ENCODE results near the gene KIRREL3.

KIRREL3 gene

GRCh38 chr11:126507646-126508045 lies 492.9 kb downstream of the KIRREL3 start:
- no peak for DNase-seq (ENCODE audit: low spot score)

DNA sequence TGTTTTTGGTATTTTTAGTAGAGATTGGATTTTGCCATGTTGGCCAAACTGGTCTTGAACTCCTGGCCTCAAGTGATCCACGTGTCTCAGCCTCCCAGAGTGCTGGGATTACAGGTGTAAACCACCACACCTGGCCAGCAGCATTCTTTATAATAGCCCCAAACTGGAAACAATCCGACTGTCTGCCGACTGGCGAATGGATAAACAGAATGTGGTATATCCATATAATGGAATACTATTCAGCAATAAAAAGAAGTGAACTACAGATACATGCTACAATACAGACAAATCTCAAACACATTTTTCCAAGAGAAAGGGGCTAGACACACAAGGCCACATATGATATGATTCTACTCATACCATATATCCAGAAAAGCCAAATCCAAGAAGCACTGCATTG lies 493.8 kb downstream of the KIRREL3 start:
- no peak for DNase-seq (ENCODE audit: low spot score)

DNA sequence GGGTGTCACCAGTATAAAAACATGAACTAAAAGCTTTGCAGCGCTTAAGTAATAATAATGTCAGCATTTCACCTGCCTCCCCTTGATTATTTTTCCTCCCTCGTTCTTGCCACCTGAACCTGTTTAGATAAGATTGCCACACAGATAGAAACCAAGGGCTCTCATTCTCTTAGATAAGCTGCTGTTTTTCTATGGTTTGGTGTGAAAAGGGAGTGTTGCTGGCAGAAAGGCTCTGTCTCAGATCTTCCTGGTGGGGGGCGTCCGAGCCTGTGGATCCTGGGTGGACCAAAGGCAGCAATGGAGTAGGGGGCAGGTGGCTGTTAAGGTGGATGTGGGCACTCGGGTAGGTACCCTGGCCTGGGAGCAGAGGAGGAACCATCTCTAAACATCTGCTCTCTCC lies 497.6 kb downstream of the KIRREL3 start:
- DNase-seq (ENCODE audit: low spot score) = peak; percentile 31

DNA sequence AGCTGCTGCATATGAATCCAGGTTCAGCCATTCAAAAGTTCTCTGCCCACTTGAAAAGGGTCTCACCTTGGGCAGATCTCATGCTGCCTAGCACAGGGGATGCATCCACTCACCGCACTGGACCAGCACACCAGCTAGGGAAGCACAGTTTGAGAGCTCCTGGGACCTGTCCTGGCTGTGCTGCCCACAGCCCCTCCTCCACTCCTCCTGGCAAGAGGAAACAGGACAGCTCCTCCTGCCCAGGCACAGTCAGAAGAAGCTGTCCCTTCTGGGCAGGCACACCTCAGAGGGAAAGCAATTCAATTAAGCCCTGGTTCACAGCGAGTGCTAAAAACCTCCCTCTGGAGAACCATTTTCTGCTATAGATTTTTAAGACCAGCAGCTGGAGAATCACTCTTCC lies 498.4 kb downstream of the KIRREL3 start:
- DNase-seq (ENCODE audit: low spot score) = peak; percentile 15

DNA sequence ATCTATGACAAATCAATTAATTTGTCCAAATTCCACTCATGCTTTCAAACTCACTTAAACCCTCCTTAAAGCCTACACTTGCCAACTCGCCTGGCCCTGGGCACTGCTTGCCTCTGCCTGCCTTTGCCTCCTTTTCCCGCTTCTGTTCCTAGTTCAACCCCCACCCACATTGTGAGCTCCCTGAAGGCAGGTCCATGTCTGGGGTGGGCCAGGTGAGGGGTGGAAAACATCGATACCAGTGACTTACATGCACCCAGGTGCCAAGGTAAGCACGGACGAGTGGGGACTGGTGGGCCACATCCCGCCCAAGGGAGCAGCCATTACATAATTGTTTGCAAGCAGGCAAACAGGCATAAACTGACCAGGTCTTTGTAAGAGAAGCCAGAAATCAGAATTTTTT lies 498.9 kb downstream of the KIRREL3 start:
- no peak for DNase-seq (ENCODE audit: low spot score)

DNA sequence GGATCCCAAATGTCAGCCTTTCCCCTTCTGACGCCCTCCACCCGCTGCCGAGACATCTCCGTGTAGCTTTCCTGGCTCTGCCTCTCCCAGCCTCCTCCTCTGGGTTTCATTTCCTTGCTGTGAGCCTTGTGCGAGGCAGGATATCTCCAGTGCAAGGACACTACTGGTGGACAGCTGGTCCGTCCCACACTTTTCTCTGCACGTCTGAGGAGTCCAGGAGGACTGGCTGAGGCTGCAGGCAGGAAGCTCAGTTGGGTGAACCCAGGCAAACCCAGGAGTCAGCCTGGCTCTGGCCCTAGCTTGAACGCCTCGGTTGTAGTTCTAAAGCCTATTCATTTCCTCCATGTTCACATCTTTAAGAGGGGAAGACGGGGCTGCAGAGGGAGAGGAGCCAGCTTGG lies 499.6 kb downstream of the KIRREL3 start:
- DNase-seq (ENCODE audit: low spot score) = no peak

DNA sequence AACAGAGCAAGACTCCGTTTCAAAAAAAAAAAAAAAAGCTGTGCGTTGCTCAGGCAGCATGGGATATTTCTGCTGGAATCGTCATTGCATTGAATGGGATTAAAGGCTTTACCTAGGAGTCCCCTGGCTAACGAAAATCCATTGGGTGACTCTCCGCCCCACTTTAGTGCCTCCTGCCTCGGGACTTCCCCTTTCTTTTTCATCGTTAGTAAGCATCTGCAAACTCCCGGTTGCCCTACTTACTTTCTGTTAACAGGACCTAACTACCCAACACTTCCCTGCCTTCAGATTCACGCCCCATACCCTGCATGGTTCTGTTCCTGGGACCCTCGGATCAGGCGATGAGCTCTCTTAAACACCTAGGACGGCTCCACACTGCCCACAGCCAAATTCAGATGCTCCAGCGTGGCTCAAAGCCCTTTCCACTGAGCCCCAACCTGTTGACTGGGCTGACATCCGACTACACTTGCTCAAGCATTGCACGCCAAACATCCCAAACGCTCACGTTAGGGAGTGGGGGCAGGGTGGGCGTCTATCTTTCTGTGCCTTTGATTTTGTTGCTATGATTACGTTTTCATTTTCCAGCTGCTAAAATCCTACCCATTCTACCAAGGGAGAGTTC lies 501.3 kb downstream of the KIRREL3 start:
- DNase-seq (ENCODE audit: low spot score) = peak; percentile 46

GRCh38 chr11:126498281-126498680 lies 502.3 kb downstream of the KIRREL3 start:
- no peak for DNase-seq (ENCODE audit: low spot score)

DNA sequence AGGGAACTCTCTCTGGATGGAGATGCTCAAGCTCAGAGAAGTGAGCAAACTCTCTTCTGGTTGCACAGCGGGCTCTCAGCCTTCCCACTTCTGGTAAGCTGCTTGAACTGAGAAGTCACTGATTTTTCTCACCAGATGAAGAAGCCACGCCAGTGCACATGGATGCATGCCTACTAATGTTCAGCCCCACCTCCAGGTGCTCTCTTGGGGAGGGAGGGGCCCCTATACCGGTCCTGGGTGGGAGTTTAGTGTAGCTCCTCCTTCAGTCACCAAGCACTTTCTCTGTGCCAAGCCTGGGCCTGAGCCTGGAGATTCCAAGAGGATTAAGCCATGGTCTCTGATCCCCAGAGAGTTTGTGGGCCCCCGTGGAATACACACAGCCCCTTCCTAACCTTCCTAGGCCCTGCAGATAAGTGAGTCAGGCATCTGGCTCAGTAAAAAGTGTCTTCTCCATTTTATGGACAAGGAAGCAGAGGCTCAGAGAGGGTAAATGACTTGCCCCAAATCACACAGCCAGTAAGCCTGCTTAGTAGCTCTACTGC lies 502.9 kb downstream of the KIRREL3 start:
- DNase-seq (ENCODE audit: low spot score) = no peak

DNA sequence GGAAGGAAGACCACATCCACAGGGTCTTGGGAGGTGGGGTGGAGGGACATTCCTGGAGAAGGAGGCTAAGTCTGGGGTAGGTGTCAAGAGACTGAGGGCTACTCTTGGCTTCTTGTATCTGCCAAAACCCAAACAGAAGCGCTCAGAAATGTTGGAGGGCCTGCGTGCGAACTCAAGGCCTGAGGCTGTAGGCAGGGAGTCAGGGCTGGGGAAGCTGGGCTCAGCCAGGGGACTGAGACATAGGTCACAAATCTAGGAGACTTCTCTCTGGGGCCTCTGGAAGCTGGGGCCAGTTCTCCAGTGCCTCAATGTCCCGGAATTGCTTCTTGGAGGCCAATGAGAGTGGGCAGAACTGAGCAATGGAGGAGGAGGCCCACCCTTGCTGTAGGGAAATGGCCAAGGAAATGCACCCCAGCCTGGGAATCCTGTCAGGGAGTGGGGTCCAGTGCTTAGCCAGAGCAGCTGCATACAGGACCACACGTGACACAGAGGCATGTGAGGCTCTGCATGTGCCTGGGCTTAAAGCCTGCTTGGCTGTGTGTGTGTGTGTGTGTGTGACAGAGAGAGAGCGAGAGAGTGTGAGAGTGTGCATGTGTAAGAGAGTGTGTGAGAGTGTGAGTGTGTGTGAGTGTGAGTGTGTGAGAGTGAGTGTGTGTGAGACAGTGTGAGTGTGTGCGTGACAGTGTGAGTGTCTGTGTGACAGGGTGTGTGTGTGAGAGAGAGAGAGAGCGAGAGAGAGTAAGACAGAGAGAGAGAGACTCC lies 503.8 kb downstream of the KIRREL3 start:
- no peak for DNase-seq (ENCODE audit: low spot score)

DNA sequence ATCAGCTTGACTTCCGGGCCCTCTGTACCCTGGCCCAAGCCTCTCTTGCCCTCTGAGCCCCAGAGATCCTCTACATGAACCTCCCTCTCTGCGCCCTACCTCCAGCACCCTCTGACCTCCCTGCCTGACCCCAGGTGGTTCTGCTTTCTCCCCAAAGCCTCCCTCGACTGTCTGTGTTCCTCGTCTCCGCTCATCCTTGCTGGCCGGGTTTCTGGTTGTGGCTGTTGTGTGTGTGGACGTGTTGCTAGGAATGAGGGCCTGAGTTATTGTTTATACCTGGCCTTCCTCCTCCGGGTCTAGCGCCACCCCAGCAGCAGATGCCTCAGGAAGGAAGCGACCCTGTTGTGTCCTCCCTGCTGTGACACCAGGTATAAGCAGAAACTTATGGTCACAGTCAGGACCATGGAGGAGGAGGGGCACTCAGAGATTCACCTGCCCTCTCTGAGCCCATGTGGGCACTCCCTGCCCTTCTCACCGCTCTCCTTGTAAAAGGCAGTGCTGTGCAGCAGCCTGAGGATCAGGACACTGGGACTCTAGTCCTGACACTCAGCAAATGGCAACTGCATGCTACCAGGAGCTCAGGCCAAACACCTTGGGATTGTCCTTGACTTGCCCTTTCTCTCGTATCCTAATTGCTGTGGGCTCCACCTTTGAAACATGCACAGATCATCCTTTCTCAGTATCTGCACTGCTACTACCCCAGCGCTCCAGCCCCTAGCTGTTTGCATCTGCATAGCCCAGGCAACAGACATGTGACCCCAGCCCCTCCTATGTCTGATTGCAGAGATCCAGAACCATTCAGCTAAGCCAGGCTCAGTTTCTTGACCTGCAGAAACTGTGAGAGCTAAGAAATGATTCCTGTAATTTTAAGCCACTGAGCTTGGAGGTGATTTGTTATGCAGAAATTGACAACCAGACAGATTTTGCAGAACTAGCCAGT lies 505.0 kb downstream of the KIRREL3 start:
- DNase-seq (ENCODE audit: low spot score) = no peak

- DNase-seq (ENCODE audit: low spot score) = no peak
These were observed 505.7 kb downstream of the KIRREL3 start for GRCh38 chr11:126494831-126495230.

GRCh38 chr11:126492331-126493082 lies 508.1 kb downstream of the KIRREL3 start:
- no peak for DNase-seq (ENCODE audit: low spot score)

DNA sequence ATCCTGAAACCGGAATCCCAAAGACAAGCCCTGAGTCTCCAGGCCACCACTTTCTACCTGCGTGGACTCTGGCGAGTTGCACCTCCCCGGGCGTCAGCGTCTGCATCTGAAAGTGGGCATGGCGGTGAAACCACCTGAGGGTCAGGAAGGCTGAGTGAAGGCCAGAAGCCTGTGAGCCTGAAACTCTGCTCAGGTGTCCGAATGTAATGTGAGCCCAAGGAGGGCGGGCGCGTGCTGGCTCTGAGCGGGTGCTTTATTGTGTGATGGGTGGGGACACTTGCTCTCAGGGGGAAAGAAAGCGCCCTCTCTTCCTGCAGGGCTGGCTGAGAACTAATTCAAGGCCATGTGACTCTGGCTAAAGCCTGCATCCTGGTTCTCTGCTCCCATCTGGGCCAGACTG lies 509.5 kb downstream of the KIRREL3 start:
- no peak for DNase-seq (ENCODE audit: low spot score)

DNA sequence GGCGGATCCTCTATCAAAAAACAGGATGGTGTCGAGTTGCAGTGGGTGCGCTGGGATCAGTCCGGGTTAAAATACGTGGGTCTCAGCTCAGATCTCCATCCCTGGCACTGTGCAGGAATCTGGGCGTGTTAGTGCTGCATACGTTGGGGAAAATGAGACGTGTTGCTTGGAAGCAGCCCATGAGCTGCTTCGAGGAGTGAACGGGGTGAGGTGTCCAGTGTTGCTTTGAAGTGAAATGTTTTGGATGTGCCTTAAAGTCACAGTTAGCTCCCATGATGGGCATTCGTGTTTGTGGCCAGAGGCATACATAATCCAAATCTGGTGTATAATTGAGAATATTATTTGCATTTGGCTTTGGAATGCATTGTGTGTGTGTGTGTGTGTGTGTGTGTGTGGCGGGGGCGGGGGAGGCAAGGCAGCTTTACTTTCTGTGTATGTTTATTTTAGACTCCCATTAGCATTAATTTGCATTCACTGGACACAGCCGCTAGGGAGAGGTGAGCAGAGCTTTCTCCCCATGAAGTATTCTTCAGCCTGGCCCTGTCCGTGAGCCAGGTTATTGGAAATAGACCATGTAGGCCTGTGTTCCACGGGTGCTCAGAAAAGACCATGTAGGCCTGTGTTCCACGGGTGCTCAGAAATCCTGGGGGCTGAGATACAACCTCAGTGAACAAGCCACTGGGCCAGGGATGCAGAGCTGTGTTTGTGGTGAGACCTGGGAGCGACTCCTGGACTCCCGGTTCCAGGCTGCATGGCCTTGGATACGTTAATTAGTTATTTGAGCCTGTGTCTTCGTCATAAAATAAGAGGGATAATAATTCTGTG lies 510.5 kb downstream of the KIRREL3 start:
- DNase-seq (ENCODE audit: low spot score) = no peak

GRCh38 chr11:126488591-126489370 lies 511.8 kb downstream of the KIRREL3 start:
- no peak for DNase-seq (ENCODE audit: low spot score)

DNA sequence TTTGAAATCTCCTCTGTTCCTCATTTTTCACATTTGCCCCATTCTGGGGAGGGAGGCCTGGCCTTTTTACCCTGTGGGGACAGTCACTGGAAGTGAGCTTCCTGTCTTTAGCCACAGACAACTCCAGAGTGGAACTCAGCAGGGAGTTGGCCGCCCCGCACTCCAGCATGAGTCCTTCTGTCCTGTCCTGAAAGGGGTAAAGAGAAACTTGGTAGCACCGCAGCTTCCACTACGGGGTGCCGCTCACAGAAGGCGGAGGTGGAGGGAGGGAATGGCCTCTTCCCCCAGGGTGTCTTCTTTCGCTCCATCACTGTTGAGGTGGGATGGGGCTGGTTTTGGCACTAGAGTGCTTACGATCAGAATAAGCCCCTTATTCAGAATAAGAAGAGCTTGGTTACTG lies 512.9 kb downstream of the KIRREL3 start:
- no peak for DNase-seq (ENCODE audit: low spot score)

GRCh38 chr11:126485986-126486635 lies 514.5 kb downstream of the KIRREL3 start:
- DNase-seq (ENCODE audit: low spot score) = no peak

DNA sequence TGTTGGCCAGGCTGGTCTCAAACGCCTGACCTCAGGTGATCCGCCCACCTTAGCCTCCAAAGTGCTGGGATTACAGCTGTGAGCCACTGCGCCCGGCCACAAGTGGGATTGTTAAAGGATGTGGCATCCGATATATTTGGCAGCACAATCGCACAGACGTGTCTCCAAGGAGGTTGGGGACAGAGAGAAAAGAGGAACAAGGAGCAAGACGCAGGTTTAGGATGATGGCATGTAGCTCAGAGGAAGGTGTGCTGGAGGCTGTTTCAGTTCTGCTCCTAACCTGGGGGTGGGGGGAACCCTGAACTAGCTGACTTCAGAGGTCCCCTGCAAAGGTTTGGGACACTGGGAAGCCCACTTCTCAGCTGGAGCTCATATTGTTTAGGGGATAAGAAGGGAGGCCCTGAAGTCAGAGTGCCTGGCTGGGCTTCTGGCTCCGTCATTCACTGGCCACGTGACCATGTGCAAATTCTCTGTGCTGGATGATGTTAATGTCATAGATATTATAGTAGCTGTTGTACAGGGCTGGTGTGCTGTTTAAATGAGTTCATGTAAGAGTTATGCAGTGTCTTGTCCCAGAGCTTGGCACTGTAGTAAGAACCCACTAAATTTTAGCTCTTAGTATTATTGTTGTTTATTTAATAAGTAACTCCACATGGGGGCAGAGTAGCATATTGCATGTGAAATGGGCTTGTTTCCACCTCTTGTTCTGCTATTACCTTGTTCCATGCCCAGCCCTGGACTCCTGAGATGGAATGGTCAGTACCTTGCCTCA lies 515.4 kb downstream of the KIRREL3 start:
- no peak for DNase-seq (ENCODE audit: low spot score)
